GM19467 (cell line): ENCODE data around the gene UQCR10.
"Not testable (repeated sequence)": the region's sequence is repeated elsewhere in the genome, so short reads cannot be mapped to it uniquely, and the experiment has no call there.

Experiments used
- ATAC-seq: cut with Tn5 transposase; IDR thresholded peaks from one replicate; pipeline ENCODE4 v1.9.1; 2021; ENCODE audit warnings: mild to moderate bottlenecking, moderate library complexity; ENCODE audit not compliant: unreplicated experiment

Gene UQCR10

GRCh38 chr22:29737251-29738117 lies 29.7 kb upstream of the UQCR10 start:
- no peak for ATAC-seq

- no peak for ATAC-seq
These were observed 28.9 kb upstream of the UQCR10 start for GRCh38 chr22:29738118-29738815.

GRCh38 chr22:29739346-29739875 lies 27.8 kb upstream of the UQCR10 start:
- ATAC-seq, result no peak

GRCh38 chr22:29740216-29740615 lies 27.0 kb upstream of the UQCR10 start:
- no peak for ATAC-seq

GRCh38 chr22:29741926-29742325 lies 25.2 kb upstream of the UQCR10 start:
- no peak for ATAC-seq

- ATAC-seq, result no peak
These were observed 24.8 kb upstream of the UQCR10 start for GRCh38 chr22:29742326-29742725.

GRCh38 chr22:29744902-29745301 lies 22.3 kb upstream of the UQCR10 start:
- ATAC-seq, result no peak

- no peak for ATAC-seq
These were observed 19.3 kb upstream of the UQCR10 start for GRCh38 chr22:29747832-29748231.

- ATAC-seq, result no peak
These were observed 18.8 kb upstream of the UQCR10 start for GRCh38 chr22:29748248-29748893.

GRCh38 chr22:29750029-29750428 lies 17.1 kb upstream of the UQCR10 start:
- no peak for ATAC-seq

- no peak for ATAC-seq
These were observed 16.3 kb upstream of the UQCR10 start for GRCh38 chr22:29750559-29751538.

GRCh38 chr22:29751669-29752068 lies 15.5 kb upstream of the UQCR10 start:
- ATAC-seq, result no peak

- no peak for ATAC-seq
These were observed 13.1 kb upstream of the UQCR10 start for GRCh38 chr22:29753808-29754657.

- ATAC-seq, result not testable (repeated sequence)
These were observed 12.3 kb upstream of the UQCR10 start for GRCh38 chr22:29754658-29755395.

GRCh38 chr22:29755889-29756288 lies 11.3 kb upstream of the UQCR10 start:
- ATAC-seq, result no peak

GRCh38 chr22:29756341-29756740 lies 10.8 kb upstream of the UQCR10 start:
- no peak for ATAC-seq

GRCh38 chr22:29757096-29757495 lies 10.1 kb upstream of the UQCR10 start:
- no peak for ATAC-seq

GRCh38 chr22:29758068-29758622 lies 9.0 kb upstream of the UQCR10 start:
- no peak for ATAC-seq
